Effector memory CD4-positive, alpha-beta T cell (primary cell): ENCODE results near the gene FAM83G.
"Not testable (repeated sequence)": the region's sequence is repeated elsewhere in the genome, so short reads cannot be mapped to it uniquely, and the experiment has no call there.

Experiments used
- DNase-seq, 3 donors: peaks; one replicate each; pipeline ENCODE4 v3.0.0-alpha.2; 2020
- H3K27ac ChIP-seq: 2 replicates; pipeline ENCODE4 v1.7.0; 2013; ENCODE audit warnings: mild to moderate bottlenecking, low read length, moderate library complexity; ENCODE audit not compliant: insufficient read depth, poor library complexity, severe bottlenecking
- H3K27me3 ChIP-seq: replicated peaks from 2 replicates; pipeline ENCODE4 v1.7.0; 2013; ENCODE audit warnings: mild to moderate bottlenecking, low read length; ENCODE audit not compliant: insufficient read depth, control insufficient read depth, poor library complexity, severe bottlenecking
- H3K36me3 ChIP-seq: 2 replicates; pipeline ENCODE4 v1.7.0; 2013; ENCODE audit warnings: mild to moderate bottlenecking, low read length, moderate library complexity; ENCODE audit not compliant: control insufficient read depth, insufficient read depth
- H3K4me1 ChIP-seq: 2 replicates; pipeline ENCODE4 v1.7.0; 2013; ENCODE audit warnings: low read length, mild to moderate bottlenecking; ENCODE audit not compliant: control insufficient read depth, insufficient read depth, poor library complexity, severe bottlenecking
- H3K4me3 ChIP-seq: 2 replicates; pipeline ENCODE4 v1.7.0; 2013; ENCODE audit warnings: low read length, low read depth, mild to moderate bottlenecking; ENCODE audit not compliant: insufficient read depth, poor library complexity, severe bottlenecking
- H3K9me3 ChIP-seq: 2 replicates; pipeline ENCODE4 v1.7.0; 2013; ENCODE audit warnings: mild to moderate bottlenecking, low read length, moderate library complexity; ENCODE audit not compliant: control insufficient read depth

The FAM83G gene

GRCh38 chr17:19023209-19023999 lies 18.8 kb upstream of the FAM83G start:
- DNase-seq, result no peak
- no peak overlapping the region for H3K4me3 ChIP-seq
- peaks cover 25% of the 10 kb centered on the region for H3K36me3 ChIP-seq
- no peaks in the 10 kb centered on the region for H3K27me3 ChIP-seq
- H3K27ac ChIP-seq, result peak overlapping the region; percentile 21
- H3K4me1 ChIP-seq, result peaks cover 7% of the 10 kb centered on the region
- no peaks in the 10 kb centered on the region for H3K9me3 ChIP-seq

- Histone ChIP-seq H3K4me1 (peaks cover 7% of the 10 kb centered on the region), H3K27me3 (no peaks in the 10 kb centered on the region), H3K27ac (no peak overlapping the region), H3K36me3 (peaks cover 25% of the 10 kb centered on the region), H3K9me3 (no peaks in the 10 kb centered on the region), H3K4me3 (no peak overlapping the region)
- DNase-seq, result no peak
Measured at GRCh38 chr17:19022747-19023146, 18.2 kb upstream of the FAM83G start.

GRCh38 chr17:19022128-19022527 lies 17.6 kb upstream of the FAM83G start:
- no peaks in the 10 kb centered on the region for H3K27me3 ChIP-seq
- DNase-seq, result no peak
- no peak overlapping the region for H3K27ac ChIP-seq
- H3K36me3 ChIP-seq, result peaks cover 25% of the 10 kb centered on the region
- peaks cover 9% of the 10 kb centered on the region for H3K4me1 ChIP-seq
- H3K9me3 ChIP-seq, result no peaks in the 10 kb centered on the region
- no peak overlapping the region for H3K4me3 ChIP-seq

GRCh38 chr17:19021622-19022083 lies 17.1 kb upstream of the FAM83G start:
- H3K27me3 ChIP-seq, result no peaks in the 10 kb centered on the region
- DNase-seq, result peak in 1 of 3 donors; percentile 11
- no peaks in the 10 kb centered on the region for H3K9me3 ChIP-seq
- H3K4me3 ChIP-seq, result no peak overlapping the region
- peaks cover 10% of the 10 kb centered on the region for H3K4me1 ChIP-seq
- H3K27ac ChIP-seq, result no peak overlapping the region
- peaks cover 25% of the 10 kb centered on the region for H3K36me3 ChIP-seq

GRCh38 chr17:19021011-19021621 lies 16.6 kb upstream of the FAM83G start:
- peaks cover 10% of the 10 kb centered on the region for H3K4me1 ChIP-seq
- not testable (repeated sequence) for H3K9me3 ChIP-seq, DNase-seq, H3K4me3 ChIP-seq, H3K27ac ChIP-seq, H3K27me3 ChIP-seq
- H3K36me3 ChIP-seq, result peaks cover 25% of the 10 kb centered on the region

- no peaks in the 10 kb centered on the region for H3K27me3 ChIP-seq
- H3K27ac ChIP-seq, result no peak overlapping the region
- DNase-seq, result no peak
- H3K4me1 ChIP-seq, result peaks cover 10% of the 10 kb centered on the region
- peaks cover 25% of the 10 kb centered on the region for H3K36me3 ChIP-seq
- H3K9me3 ChIP-seq, result no peaks in the 10 kb centered on the region
- no peak overlapping the region for H3K4me3 ChIP-seq
Measured at GRCh38 chr17:19020016-19020415, 15.5 kb upstream of the FAM83G start.

- Histone ChIP-seq H3K36me3 (peaks cover 25% of the 10 kb centered on the region), H3K27ac (no peak overlapping the region), H3K9me3 (no peaks in the 10 kb centered on the region), H3K4me1 (peaks cover 4% of the 10 kb centered on the region), H3K27me3 (no peaks in the 10 kb centered on the region), H3K4me3 (no peak overlapping the region)
- DNase-seq, result no peak
Measured at GRCh38 chr17:19019041-19019941, 14.7 kb upstream of the FAM83G start.

GRCh38 chr17:19018600-19018950 lies 14.0 kb upstream of the FAM83G start:
- peaks cover 25% of the 10 kb centered on the region for H3K36me3 ChIP-seq
- no peaks in the 10 kb centered on the region for H3K27me3 ChIP-seq
- H3K9me3 ChIP-seq, result no peaks in the 10 kb centered on the region
- DNase-seq, result no peak
- peaks cover 3% of the 10 kb centered on the region for H3K4me1 ChIP-seq
- H3K27ac ChIP-seq, result no peak overlapping the region
- no peak overlapping the region for H3K4me3 ChIP-seq

- Histone ChIP-seq H3K27ac (no peak overlapping the region), H3K4me1 (peaks cover 3% of the 10 kb centered on the region), H3K36me3 (peaks cover 25% of the 10 kb centered on the region), H3K27me3 (no peaks in the 10 kb centered on the region), H3K9me3 (no peaks in the 10 kb centered on the region), H3K4me3 (no peak overlapping the region)
- DNase-seq, result no peak
Measured at GRCh38 chr17:19017804-19018599, 13.4 kb upstream of the FAM83G start.
